WTC11 (cell line): ENCODE data around the gene NTRK3. TPM values are rescaled to one million over a fixed set of nuclear protein-coding genes. Genes with fewer than 3 reads are reported as not detected.
A peak's percentile ranks its signal among the peaks of the same experiment; 100 is the strongest.

Experiments
- ATAC-seq: fragments of 200-7000 bp; cut with Tn5 transposase; 2 replicates; pipeline ENCODE4 v1.10.0; 2021; ENCODE audit warnings: mild to moderate bottlenecking, moderate library complexity
- CTCF ChIA-PET: fragments of 300-600 bp; sonication (Branson Sonifier 250); formaldehyde crosslinking; loops from one replicate; lab custom pipeline; 2021; ENCODE audit warnings: antibody characterized with exemption; lab: Charles Lee
- POLR2A ChIA-PET: fragments of 350-600 bp; sonication (Branson Sonifier 250); formaldehyde crosslinking; loops from one replicate; lab custom pipeline; 2021; ENCODE audit warnings: antibody characterized with exemption; lab: Charles Lee
- DNase-seq: peaks from one replicate; pipeline ENCODE4 v3.0.0; 2021; ENCODE audit warnings: low spot score
- H3K27ac Mint-ChIP-seq: 2 replicates; pipeline ENCODE4 v1.8.0; 2021; ENCODE audit warnings: mixed read lengths
- H3K27me3 Mint-ChIP-seq: 2 replicates; pipeline ENCODE4 v1.8.0; 2021; ENCODE audit warnings: low read depth, mild to moderate bottlenecking, moderate library complexity, mixed read lengths
- H3K36me3 Mint-ChIP-seq: 2 replicates; pipeline ENCODE4 v1.8.0; 2021; ENCODE audit warnings: mixed read lengths
- H3K4me1 Mint-ChIP-seq: 2 replicates; pipeline ENCODE4 v1.8.0; 2022; ENCODE audit warnings: mixed read lengths
- H3K4me3 Mint-ChIP-seq: 2 replicates; pipeline ENCODE4 v1.8.0; 2021; ENCODE audit warnings: mild to moderate bottlenecking, moderate library complexity, mixed read lengths
- H3K9me3 Mint-ChIP-seq: 2 replicates; pipeline ENCODE4 v1.8.0; 2021; ENCODE audit warnings: mixed read lengths
- ERG ChIP-seq: fragments of 250-450 bp; sonication (Bioruptor Pico); IDR thresholded peaks from 2 replicates; pipeline ENCODE4 v1.8.0; 2021; ENCODE audit warnings: mild to moderate bottlenecking
- ETV6 ChIP-seq: sonication (generic); formaldehyde crosslinking; IDR thresholded peaks from 2 replicates; pipeline ENCODE4 v1.8.1; 2022; ENCODE audit warnings: mild to moderate bottlenecking, missing genetic modification reagents
- FOXP1 ChIP-seq: sonication (generic); formaldehyde crosslinking; IDR thresholded peaks from 2 replicates; pipeline ENCODE4 v1.8.0; 2022; ENCODE audit warnings: missing genetic modification reagents, mild to moderate bottlenecking, moderate library complexity, borderline replicate concordance
- GRHL2 ChIP-seq: fragments of 250-450 bp; sonication (Bioruptor Pico); IDR thresholded peaks from 2 replicates; pipeline ENCODE4 v1.8.0; 2022; ENCODE audit warnings: mild to moderate bottlenecking, moderate library complexity; ENCODE audit not compliant: insufficient replicate concordance, severe bottlenecking
- HMGA2 ChIP-seq: fragments of 250-450 bp; sonication (Bioruptor Pico); IDR thresholded peaks from 2 replicates; pipeline ENCODE4 v1.4.0; 2021; ENCODE audit warnings: mild to moderate bottlenecking, moderate library complexity
- IRF2 ChIP-seq: sonication (generic); formaldehyde crosslinking; IDR thresholded peaks from 2 replicates; pipeline ENCODE4 v1.8.0; 2022; ENCODE audit warnings: low read depth, missing genetic modification reagents, borderline replicate concordance
- OVOL2 ChIP-seq: fragments of 250-450 bp; sonication (Bioruptor Pico); IDR thresholded peaks from 2 replicates; pipeline ENCODE4 v1.9.0; 2021; ENCODE audit warnings: mild to moderate bottlenecking, borderline replicate concordance
- SMAD3 ChIP-seq: sonication (generic); formaldehyde crosslinking; IDR thresholded peaks from 2 replicates; pipeline ENCODE4 v1.8.0; 2022; ENCODE audit warnings: missing genetic modification reagents, mild to moderate bottlenecking, borderline replicate concordance
- SP1 ChIP-seq: sonication (generic); formaldehyde crosslinking; conservative IDR thresholded peaks from 2 replicates; pipeline ENCODE4 v1.8.1; 2022; ENCODE audit warnings: missing genetic modification reagents
- TEAD4 ChIP-seq: sonication (generic); formaldehyde crosslinking; IDR thresholded peaks from 2 replicates; pipeline ENCODE4 v1.8.0; 2022; ENCODE audit warnings: mild to moderate bottlenecking, missing genetic modification reagents
- ZBTB21 ChIP-seq: sonication (generic); formaldehyde crosslinking; IDR thresholded peaks from 2 replicates; pipeline ENCODE4 v1.8.1; 2023; ENCODE audit warnings: mild to moderate bottlenecking, missing genetic modification reagents, borderline replicate concordance
- ZNF317 ChIP-seq: sonication (generic); formaldehyde crosslinking; IDR thresholded peaks from 2 replicates; pipeline ENCODE4 v1.8.1; 2023; ENCODE audit warnings: low read depth, mild to moderate bottlenecking, moderate library complexity, missing genetic modification reagents, borderline replicate concordance
- ZNF396 ChIP-seq: fragments of 250-450 bp; sonication (Bioruptor Pico); IDR thresholded peaks from 2 replicates; pipeline ENCODE4 v1.8.0; 2021; ENCODE audit warnings: mild to moderate bottlenecking, moderate library complexity, borderline replicate concordance
- ZNF671 ChIP-seq: fragments of 250-450 bp; sonication (Bioruptor Pico); IDR thresholded peaks from 2 replicates; pipeline ENCODE4 v1.8.0; 2021; ENCODE audit warnings: mild to moderate bottlenecking
- ZSCAN18 ChIP-seq: fragments of 250-450 bp; sonication (Bioruptor Pico); IDR thresholded peaks from 2 replicates; pipeline ENCODE4 v2.1.2; 2022; ENCODE audit warnings: mild to moderate bottlenecking, moderate library complexity
- total RNA-seq: library from RNA; stranded (reverse); gene quantifications from 3 replicates; pipeline ENCODE4 v1.2.3, GENCODE V29; 2021
- TF ChIP-seq, protein P1 (sequence below): sonication (generic); formaldehyde crosslinking; IDR thresholded peaks from 2 replicates; pipeline ENCODE4 v1.8.0; 2023; ENCODE audit warnings: missing genetic modification reagents, mild to moderate bottlenecking, borderline replicate concordance
- TF ChIP-seq, protein P2 (sequence below): sonication (generic); formaldehyde crosslinking; IDR thresholded peaks from 2 replicates; pipeline ENCODE4 v1.8.1; 2023; ENCODE audit warnings: mild to moderate bottlenecking, missing genetic modification reagents, borderline replicate concordance

NTRK3 gene
- total RNA-seq, 1 experiment from 2014 or later: 12.3 TPM

DNA sequence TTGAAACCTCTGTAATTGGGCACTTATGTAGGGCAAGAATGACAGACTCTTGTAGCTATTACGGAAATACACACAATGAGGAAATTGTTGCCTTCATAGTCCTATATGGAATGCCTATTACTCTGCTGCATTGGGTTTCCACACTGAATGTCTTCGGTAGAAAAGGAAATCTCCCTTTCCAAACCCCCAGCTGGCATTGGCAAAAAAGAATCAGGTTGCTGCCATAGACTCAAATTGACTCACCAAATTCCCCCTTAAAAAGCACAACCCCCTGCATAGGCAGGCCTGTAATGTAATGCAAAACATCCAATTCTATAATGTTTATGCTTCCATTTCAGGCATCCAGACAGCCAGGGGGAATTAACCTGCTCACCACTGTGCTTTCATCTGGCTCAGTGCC, 44.8 kb upstream of the NTRK3 start:
- ChIA-PET POLR2A (no interaction called here), CTCF (interaction anchor here (0.6 to 2.7 kb wide), 4 partner anchors 26 to 149 kb away, joined by 3 to 13 read pairs (median 9); no protein-coding TSS in a partner anchor)
- TF ChIP-seq GRHL2 (CRISPR knock-in tag) (no peak), HMGA2 (no peak), ZNF671 (CRISPR knock-in tag) (no peak), SP1 (CRISPR knock-in tag) (no peak), SMAD3 (CRISPR knock-in tag) (no peak), TEAD4 (CRISPR knock-in tag) (no peak), ETV6 (CRISPR knock-in tag) (no peak)
- no peak for DNase-seq
- Mint-ChIP-seq H3K4me1 (peaks cover 17% of the 10 kb centered on the region), H3K27ac (no peak overlapping the region), H3K4me3 (no peak overlapping the region), H3K36me3 (no peaks in the 10 kb centered on the region), H3K27me3 (peaks cover 6% of the 10 kb centered on the region; the same call in 1 of the 2 replicates), H3K9me3 (peaks cover 3% of the 10 kb centered on the region; the same call in 1 of the 2 replicates)
- ATAC-seq: peak; percentile 38; the same call in 1 of the 2 replicates

DNA sequence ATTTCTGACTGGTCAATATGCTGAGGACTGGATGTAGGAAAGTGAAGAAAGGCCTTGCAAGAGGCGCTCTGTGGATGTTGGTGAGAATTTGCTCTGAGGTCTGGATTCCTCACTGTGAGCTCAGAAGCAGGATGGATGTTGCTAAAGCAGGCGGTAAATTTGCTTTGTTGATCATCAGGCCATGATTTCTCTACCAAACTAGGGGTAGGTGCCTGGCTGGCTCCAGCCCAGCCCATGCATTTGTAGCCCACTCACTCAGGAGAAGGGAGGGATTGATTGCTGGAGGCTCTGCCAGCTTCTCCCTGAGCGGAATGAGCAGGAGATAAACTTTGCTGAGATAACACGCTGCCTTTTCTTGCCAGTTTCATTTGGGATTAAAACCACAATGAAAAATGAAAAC, 44.3 kb upstream of the NTRK3 start:
- CTCF ChIA-PET: interaction anchor here (0.6 to 2.7 kb wide), 4 partner anchors 26 to 150 kb away, joined by 3 to 13 read pairs (median 9); no protein-coding TSS in a partner anchor
- no peak overlapping the region for H3K27ac Mint-ChIP-seq
- no peak overlapping the region for H3K4me3 Mint-ChIP-seq
- POLR2A ChIA-PET: no interaction called here
- H3K4me1 Mint-ChIP-seq: peaks cover 17% of the 10 kb centered on the region
- H3K27me3 Mint-ChIP-seq: peaks cover 6% of the 10 kb centered on the region; the same call in 1 of the 2 replicates
- ATAC-seq (no peak), DNase-seq (no peak)
- H3K36me3 Mint-ChIP-seq: no peaks in the 10 kb centered on the region
- TF ChIP-seq, protein P1, sequence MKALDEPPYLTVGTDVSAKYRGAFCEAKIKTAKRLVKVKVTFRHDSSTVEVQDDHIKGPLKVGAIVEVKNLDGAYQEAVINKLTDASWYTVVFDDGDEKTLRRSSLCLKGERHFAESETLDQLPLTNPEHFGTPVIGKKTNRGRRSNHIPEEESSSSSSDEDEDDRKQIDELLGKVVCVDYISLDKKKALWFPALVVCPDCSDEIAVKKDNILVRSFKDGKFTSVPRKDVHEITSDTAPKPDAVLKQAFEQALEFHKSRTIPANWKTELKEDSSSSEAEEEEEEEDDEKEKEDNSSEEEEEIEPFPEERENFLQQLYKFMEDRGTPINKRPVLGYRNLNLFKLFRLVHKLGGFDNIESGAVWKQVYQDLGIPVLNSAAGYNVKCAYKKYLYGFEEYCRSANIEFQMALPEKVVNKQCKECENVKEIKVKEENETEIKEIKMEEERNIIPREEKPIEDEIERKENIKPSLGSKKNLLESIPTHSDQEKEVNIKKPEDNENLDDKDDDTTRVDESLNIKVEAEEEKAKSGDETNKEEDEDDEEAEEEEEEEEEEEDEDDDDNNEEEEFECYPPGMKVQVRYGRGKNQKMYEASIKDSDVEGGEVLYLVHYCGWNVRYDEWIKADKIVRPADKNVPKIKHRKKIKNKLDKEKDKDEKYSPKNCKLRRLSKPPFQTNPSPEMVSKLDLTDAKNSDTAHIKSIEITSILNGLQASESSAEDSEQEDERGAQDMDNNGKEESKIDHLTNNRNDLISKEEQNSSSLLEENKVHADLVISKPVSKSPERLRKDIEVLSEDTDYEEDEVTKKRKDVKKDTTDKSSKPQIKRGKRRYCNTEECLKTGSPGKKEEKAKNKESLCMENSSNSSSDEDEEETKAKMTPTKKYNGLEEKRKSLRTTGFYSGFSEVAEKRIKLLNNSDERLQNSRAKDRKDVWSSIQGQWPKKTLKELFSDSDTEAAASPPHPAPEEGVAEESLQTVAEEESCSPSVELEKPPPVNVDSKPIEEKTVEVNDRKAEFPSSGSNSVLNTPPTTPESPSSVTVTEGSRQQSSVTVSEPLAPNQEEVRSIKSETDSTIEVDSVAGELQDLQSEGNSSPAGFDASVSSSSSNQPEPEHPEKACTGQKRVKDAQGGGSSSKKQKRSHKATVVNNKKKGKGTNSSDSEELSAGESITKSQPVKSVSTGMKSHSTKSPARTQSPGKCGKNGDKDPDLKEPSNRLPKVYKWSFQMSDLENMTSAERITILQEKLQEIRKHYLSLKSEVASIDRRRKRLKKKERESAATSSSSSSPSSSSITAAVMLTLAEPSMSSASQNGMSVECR (CRISPR knock-in tag): no peak
- TF ChIP-seq OVOL2 (CRISPR knock-in tag) (no peak), ZNF317 (CRISPR knock-in tag) (no peak)
- H3K9me3 Mint-ChIP-seq: peaks cover 3% of the 10 kb centered on the region; the same call in 1 of the 2 replicates

DNA sequence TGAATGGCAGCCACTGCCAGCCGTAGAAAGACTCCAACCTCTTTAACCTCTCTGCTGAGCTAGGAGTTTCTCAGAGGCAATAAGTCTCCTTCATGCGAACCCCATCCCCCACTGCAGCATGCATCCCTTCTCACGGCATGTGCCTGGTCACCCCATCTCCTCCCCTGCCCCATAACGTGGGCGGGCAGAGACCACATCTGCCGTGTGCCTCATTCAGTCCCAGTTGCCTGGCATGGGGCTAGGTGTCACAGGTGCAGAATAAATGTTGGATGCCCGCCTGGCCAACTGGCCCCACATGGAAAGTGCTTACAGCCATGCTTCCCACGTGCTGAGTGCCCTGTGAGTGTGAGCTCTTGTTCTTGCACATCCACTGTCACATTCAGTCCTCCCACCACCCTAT, 43.5 kb upstream of the NTRK3 start:
- no peaks in the 10 kb centered on the region for H3K36me3 Mint-ChIP-seq
- DNase-seq (no peak), ATAC-seq (no peak)
- peaks cover 3% of the 10 kb centered on the region; the same call in 1 of the 2 replicates for H3K27me3 Mint-ChIP-seq
- ChIA-PET CTCF (interaction anchor here (0.7 to 2.7 kb wide), 7 partner anchors 25 to 155 kb away, joined by 3 to 13 read pairs (median 5); no protein-coding TSS in a partner anchor), POLR2A (no interaction called here)
- peaks cover 17% of the 10 kb centered on the region for H3K4me1 Mint-ChIP-seq
- H3K27ac Mint-ChIP-seq: no peak overlapping the region
- H3K4me3 Mint-ChIP-seq: no peak overlapping the region
- H3K9me3 Mint-ChIP-seq: peaks cover 3% of the 10 kb centered on the region; the same call in 1 of the 2 replicates
- TF ChIP-seq FOXP1 (CRISPR knock-in tag): peak; percentile 38; the same call in 1 of the 2 replicates
- TF ChIP-seq ZBTB21 (CRISPR knock-in tag): no peak

- no peaks in the 10 kb centered on the region for H3K36me3 Mint-ChIP-seq
- POLR2A ChIA-PET: no interaction called here
- H3K4me1 Mint-ChIP-seq: peaks cover 17% of the 10 kb centered on the region
- ATAC-seq: peak; percentile 52
- no peak for TF ChIP-seq ERG
- no peak for TF ChIP-seq IRF2
- no peak for TF ChIP-seq TEAD4 (CRISPR knock-in tag)
- no peak for TF ChIP-seq ZNF396 (CRISPR knock-in tag)
- TF ChIP-seq ZSCAN18 (CRISPR knock-in tag): no peak
- TF ChIP-seq, protein P2, sequence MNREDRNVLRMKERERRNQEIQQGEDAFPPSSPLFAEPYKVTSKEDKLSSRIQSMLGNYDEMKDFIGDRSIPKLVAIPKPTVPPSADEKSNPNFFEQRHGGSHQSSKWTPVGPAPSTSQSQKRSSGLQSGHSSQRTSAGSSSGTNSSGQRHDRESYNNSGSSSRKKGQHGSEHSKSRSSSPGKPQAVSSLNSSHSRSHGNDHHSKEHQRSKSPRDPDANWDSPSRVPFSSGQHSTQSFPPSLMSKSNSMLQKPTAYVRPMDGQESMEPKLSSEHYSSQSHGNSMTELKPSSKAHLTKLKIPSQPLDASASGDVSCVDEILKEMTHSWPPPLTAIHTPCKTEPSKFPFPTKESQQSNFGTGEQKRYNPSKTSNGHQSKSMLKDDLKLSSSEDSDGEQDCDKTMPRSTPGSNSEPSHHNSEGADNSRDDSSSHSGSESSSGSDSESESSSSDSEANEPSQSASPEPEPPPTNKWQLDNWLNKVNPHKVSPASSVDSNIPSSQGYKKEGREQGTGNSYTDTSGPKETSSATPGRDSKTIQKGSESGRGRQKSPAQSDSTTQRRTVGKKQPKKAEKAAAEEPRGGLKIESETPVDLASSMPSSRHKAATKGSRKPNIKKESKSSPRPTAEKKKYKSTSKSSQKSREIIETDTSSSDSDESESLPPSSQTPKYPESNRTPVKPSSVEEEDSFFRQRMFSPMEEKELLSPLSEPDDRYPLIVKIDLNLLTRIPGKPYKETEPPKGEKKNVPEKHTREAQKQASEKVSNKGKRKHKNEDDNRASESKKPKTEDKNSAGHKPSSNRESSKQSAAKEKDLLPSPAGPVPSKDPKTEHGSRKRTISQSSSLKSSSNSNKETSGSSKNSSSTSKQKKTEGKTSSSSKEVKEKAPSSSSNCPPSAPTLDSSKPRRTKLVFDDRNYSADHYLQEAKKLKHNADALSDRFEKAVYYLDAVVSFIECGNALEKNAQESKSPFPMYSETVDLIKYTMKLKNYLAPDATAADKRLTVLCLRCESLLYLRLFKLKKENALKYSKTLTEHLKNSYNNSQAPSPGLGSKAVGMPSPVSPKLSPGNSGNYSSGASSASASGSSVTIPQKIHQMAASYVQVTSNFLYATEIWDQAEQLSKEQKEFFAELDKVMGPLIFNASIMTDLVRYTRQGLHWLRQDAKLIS (CRISPR knock-in tag): no peak
- DNase-seq: peak; percentile 22
- H3K27ac Mint-ChIP-seq: no peak overlapping the region
- H3K27me3 Mint-ChIP-seq: peaks cover 3% of the 10 kb centered on the region; the same call in 1 of the 2 replicates
- CTCF ChIA-PET: interaction anchor here (0.7 to 2.7 kb wide), 7 partner anchors 24 to 156 kb away, joined by 3 to 13 read pairs (median 5); no protein-coding TSS in a partner anchor
- peaks cover 3% of the 10 kb centered on the region; the same call in 1 of the 2 replicates for H3K9me3 Mint-ChIP-seq
- H3K4me3 Mint-ChIP-seq: no peak overlapping the region
Measured at GRCh38 chr15:88299497-88299896, 43.0 kb upstream of the NTRK3 start.
